ENCODE measurements around the gene BTBD2.

The BTBD2 gene

DNA sequence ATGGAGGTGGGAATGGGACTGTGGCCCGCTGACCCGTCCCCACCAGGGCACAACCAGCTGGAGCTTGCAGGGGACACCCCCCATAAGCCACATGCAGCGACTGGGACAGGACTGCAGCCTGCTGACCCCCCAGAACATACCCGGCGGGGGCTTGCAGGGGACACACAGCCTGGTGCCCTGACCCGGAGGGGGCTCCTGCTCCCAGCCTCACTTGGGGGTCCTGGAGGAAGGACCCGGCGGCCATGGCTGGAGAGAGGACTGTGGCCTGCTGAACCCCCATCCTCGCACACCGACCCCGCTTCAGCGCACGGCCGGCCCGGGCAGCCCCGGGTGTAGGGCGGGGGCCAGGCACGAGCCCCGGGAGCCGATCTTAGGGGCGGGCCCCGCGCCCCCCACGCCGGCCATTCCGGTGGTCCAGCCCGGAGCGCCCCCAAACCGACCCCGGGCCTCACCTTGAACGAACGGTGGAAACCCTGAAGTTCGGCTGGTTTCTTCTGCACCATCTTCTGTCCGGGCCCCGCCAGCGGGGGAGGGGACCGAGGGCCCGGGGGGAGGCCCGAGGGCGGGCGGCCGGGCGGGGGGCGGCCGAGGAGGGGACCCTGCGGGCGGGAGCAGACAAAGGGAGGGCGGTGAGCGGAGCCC lies 35.0 kb upstream of the BTBD2 start:
- DNase-seq: no peak

DNA sequence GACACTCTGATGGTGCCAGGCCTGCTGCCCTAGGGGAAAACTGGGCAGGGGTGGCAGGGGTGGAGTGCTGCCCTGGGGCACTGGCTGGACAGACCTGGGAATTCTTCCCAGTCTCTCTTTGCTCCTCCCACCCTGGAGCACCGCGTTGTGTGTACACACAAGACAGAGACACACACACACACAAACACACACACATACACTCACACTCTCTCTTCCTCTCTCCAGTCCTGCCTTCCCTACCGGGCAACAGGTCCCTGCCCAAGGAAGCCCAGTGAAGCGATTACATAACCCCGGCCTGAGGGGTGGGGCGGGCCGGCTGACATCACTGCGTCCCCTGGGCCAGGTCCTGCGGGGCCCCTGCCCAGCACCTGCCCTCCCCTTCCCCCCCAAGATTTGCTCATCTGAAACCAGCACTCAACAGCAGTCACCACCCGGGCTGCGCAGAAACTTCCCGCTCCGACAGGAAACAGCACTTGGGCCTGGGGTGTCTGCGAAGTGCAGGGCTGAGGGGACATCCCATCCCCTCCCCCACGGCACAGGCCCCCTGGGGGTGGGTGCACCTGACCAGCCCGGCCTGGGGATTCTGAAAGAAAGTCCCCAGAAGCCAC lies 34.3 kb upstream of the BTBD2 start:
- DNase-seq: peak; percentile 67

DNA sequence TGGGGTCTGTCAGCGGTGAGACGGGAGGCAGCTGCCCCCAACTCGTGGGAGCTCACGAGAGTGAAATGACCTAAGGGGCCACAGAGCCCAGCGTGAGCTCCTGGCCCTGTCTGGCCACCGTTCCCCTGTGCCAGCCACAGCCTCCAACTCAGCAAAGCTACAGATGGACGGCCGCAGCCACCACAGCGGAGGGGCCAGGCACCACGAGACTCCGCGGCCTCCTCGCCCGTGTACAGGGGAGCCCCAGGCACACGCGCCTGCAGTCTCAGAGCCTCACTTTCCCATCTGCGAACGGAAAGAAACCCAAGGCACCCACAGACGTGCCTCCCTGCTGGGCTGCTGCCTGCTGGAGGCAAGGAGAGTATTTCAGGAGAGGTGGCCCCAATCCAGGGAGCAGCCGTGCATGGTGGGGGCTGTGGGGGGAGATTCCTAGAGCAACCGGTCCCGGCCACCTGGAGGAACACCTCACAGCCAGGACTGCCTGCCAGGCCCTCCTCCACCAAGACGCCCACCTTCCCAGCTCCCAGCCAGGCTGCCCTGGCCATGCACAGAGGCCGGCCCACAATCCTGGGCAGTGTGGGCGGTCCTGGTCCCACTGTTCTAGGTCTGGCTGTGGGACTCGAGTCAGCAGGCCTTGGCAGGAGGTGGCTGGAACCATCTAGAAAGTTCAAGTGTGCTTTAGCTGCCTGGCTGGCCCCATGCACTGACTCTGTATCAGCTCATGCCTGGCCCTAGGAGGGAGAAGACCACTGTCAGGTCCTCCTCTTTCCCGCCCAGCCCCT lies 33.6 kb upstream of the BTBD2 start:
- no peak for DNase-seq

GRCh38 chr19:2048104-2048958 lies 32.8 kb upstream of the BTBD2 start:
- no peak for DNase-seq

GRCh38 chr19:2047449-2048103 lies 32.1 kb upstream of the BTBD2 start:
- DNase-seq: no peak

DNA sequence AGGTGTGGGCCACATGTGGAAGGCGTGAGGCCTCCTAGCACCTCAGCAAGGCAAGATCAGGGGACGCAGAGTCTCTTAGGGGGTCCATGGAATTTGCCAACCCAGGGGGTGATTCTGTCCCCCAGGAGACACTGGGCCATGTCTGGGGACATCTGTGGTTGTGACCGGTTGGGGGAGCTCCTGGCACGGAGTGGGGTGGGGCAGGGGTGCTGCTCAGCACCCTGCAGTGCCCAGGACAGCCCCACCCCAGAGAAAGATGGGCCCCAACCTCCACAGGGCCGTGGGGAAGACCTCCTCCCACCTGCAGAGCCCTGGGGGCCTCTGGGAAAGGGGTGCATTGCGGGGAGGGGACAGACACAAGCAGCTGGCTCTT lies 31.5 kb upstream of the BTBD2 start:
- no peak for DNase-seq

DNA sequence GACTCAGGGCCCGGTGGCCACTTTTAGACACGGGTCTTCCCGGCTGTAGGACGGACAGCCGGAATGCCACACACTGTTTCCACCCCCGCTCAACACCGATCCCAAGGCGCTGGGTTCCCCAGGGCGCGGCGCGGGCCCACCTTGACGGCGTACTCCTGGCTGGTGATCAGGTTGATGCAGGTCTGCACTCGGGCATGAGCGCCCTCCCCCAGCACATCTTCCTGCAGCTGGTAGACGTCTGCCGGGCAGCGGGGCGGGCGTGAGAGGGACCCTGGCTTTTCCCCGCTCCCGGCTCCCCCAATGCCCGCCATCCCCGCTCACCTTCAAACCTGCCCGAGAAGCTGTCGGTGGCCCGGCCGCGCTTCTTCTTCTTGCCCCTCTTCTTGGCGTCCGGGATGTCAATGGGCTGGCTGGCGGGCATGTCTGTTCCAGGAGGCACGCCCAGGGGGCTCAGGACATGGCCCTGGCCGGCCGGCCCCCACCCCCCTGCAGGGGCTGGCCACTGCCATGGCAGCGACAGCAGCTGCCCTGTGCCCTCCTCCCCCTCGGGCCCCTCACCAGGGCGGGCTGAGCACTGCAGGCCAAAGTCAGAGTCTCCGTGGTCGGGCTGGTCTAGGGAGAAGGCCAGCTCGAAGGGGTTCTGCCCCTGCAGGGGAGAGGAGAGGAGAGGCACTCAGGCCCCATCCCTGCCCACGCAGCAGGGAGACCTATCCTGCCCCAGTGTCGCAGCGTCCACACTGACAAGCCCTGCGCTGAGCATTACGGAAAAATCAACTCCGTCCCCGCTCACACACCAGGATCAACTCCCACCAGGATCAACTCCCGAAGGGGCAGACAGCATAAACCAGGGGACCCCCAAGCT lies 30.8 kb upstream of the BTBD2 start:
- DNase-seq: no peak

DNA sequence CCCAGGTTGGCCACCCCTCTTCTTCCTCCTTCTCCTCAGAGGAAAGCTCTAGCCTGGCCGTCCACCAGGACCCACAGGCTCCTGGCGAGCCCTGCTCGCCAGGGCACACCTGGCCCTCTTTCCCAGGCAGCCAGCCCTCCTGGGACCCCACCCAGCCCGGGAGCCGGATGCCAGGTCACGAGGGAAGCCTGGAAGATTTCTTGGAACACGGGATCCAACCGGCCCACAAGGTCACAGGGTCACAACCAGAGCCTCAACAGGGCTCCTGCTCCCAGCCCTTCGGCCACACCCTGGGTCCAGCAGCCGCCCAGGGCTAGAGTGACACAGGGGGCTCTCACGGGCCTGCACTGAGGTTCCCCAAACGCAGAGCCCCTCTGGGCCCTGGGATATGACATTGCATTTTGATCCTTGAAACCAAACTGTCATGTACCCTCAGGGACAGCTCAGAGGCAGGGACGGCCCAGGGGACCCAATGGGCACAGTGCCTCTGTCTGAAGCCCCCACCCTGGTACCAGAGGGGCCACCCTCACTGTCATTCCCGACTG lies 30.1 kb upstream of the BTBD2 start:
- DNase-seq: no peak

- no peak for DNase-seq
Observed at GRCh38 chr19:2044709-2045500, 29.4 kb upstream of the BTBD2 start.

DNA sequence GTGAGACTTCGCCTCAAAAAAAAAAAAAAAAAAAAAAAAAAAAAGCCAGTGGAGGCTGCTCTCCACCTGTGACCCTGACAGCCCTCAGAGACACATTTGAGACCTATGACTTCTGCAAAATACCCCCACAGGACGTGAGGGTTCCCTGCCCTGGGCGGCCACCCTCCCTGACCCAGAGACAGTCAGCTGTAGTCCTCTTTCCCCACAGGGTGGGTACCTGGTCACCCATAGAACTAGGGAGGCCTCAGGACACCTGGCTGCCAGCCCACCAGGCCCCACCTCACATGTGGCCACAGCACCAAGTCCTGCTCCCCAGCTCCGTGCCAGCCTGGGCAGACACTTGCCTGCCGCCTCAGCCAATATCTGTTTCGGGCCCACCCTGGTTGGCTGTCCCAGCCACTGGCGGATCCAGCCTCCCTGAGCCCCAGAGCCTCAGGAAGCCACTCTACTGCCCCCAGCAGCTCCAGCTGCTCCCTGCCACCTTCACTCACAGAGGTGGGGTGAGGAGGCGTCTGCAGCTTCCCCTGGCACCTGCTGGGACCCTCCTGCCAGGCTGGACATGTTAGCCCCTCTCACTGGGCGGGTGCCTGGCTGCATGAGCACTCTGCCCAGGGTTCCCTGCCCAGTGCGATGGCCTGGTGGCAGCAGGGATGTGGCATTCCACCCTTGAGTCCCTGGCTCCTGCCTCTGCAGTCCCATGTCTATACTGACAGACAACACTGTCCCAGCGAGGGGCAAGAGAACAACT lies 28.6 kb upstream of the BTBD2 start:
- no peak for DNase-seq

- no peak for DNase-seq
Observed at GRCh38 chr19:2043251-2043641, 27.7 kb upstream of the BTBD2 start.

- DNase-seq: no peak
Observed at GRCh38 chr19:2042485-2043250, 27.2 kb upstream of the BTBD2 start.

DNA sequence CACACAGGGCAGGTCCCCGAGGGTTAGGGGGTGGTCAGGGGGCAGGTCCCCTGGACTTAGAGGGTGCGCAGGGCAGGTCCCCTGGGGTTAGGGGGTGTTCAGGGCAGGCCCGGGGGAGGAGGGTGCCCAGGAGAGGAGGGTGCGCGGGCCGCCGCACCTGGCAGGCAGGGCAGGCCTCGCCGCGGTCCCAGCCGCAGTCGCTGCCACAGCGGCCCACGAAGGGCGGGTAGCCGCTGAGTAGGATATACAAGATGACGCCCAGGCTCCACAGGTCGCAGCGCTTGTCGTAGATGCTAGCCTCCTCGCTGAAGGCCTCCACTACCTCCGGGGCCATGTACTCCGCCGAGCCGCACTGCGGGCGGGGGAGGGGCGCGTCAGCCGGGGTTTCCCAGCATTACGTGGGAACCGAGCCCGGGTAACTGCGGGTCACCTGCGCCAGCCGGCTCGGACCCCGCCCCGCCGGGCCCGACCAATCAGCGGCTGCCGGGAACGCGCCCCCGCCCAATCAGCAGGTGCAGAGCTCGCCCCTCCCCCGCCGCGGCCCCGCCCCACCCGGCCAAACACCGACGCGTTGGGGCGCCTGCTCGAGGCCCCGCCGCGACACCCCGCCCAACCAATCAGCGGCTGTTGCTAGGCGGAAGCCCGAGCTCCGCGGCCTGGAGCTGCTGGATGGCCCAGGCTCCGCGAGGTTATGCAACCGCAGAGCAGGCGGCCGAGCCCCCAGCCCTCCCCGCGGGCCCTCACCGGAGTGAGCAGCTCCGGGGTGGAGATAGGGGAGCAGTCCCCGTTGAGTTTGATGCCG lies 26.4 kb upstream of the BTBD2 start:
- peak; percentile 100 for DNase-seq

DNA sequence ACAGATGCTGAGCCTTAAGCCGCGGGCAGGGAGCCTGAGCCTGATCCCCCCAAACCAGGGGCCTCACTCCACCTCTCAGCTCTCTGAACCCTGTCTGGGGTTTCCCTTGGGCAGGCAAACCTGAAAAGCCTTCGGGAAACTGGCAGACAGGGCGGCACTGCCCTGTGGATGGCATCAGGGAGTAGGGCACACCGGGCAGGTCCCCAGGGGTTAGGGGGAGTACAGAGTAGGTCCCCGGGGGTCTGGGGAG lies 25.8 kb upstream of the BTBD2 start:
- DNase-seq: no peak

- DNase-seq: no peak
Observed at GRCh38 chr19:2040647-2041432, 25.3 kb upstream of the BTBD2 start.

DNA sequence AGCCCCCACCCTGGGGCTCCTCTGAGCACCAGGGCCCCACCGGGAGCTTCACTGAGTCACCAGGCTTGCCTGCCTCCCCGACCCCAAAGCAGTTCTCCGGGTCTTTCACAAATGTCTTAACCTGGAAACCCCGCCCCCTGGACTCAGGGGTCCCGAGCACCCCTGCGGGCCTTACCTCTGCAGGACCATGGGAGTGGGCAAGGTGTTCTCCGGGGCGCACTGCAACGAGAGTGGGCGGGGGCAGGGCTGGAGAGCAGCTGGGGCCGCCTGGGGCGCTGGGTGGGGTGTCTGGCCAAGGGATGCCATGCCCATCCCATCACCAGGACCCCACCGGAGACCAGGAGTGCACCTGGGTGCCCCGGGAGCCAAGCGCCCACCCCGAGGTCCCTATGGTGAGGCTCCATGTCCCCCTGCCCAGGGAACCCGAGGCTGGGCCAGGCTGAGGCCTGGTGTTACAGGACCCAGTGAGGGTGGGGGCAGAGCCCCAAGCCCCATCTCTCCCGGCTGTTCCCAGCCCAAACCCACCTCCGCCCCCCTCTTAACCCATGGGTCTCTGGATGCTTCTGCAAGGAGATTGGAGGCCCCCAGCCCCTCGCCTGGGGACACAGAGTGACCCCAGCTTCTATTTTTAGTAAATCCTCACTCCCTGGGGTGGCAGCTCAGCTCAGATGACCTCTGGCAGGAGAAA lies 24.6 kb upstream of the BTBD2 start:
- no peak for DNase-seq

Measured in central memory CD4-positive, alpha-beta T cell (primary cell).